ENCODE measurements around the gene CITED1.

DNA sequence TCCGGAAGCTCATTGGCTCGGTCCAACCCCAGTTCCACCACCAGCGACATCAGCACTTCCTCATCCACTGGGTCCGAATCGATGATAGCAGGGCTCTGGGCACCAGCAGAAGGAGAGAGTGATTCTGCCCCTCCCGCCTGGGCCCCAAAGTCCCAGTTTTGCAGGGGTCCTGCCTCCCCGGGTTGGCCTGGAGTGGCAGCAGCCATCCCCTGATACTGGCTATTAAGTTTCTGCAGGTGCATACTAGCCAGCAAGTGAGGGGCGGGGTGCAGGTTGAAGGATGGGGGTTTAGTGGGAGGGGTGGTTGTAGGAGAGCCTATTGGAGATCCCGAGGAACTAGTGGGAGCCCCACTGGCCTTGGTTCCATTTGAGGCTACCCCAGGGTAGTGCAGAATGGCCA lies 3.9 kb downstream of the CITED1 start:
- TF ChIP-seq, protein P1, sequence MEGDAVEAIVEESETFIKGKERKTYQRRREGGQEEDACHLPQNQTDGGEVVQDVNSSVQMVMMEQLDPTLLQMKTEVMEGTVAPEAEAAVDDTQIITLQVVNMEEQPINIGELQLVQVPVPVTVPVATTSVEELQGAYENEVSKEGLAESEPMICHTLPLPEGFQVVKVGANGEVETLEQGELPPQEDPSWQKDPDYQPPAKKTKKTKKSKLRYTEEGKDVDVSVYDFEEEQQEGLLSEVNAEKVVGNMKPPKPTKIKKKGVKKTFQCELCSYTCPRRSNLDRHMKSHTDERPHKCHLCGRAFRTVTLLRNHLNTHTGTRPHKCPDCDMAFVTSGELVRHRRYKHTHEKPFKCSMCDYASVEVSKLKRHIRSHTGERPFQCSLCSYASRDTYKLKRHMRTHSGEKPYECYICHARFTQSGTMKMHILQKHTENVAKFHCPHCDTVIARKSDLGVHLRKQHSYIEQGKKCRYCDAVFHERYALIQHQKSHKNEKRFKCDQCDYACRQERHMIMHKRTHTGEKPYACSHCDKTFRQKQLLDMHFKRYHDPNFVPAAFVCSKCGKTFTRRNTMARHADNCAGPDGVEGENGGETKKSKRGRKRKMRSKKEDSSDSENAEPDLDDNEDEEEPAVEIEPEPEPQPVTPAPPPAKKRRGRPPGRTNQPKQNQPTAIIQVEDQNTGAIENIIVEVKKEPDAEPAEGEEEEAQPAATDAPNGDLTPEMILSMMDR (IDR thresholded peaks at IDR 0.05), result no peak
- no peak for TF ChIP-seq EZH2 (IDR thresholded peaks at IDR 0.05; ENCODE audit: borderline replicate concordance, insufficient read depth, low read depth, low read length, poor library complexity, severe bottlenecking)
